Lower lobe of right lung (tissue), 2 donors: ENCODE measurements around the gene TADA3. TPM values are rescaled to one million over a fixed set of nuclear protein-coding genes. Genes with fewer than 3 reads are reported as not detected.

Experiments
- ATAC-seq, 2 donors: fragments of 200-7000 bp; cut with Tn5 transposase; one replicate each; pipeline ENCODE4 v1.9.1; 2020 to 2022; ENCODE audit warnings: mild to moderate bottlenecking in 2 of 2, moderate library complexity in 2 of 2
- DNase-seq: peaks from one replicate; pipeline ENCODE4 v3.0.0-alpha.2; 2020
- H3K27ac ChIP-seq: fragments of 200-600 bp; one replicate; pipeline ENCODE4 v1.8.0; 2022
- H3K27me3 ChIP-seq: fragments of 200-600 bp; one replicate; pipeline ENCODE4 v1.8.0; 2022; ENCODE audit warnings: low read depth
- H3K36me3 ChIP-seq: fragments of 200-600 bp; one replicate; pipeline ENCODE4 v1.8.0; 2022; ENCODE audit warnings: mild to moderate bottlenecking
- H3K4me1 ChIP-seq: fragments of 200-600 bp; one replicate; pipeline ENCODE4 v1.8.0; 2022
- H3K4me3 ChIP-seq: fragments of 200-600 bp; one replicate; pipeline ENCODE4 v1.8.0; 2022; ENCODE audit warnings: mild to moderate bottlenecking
- H3K9me3 ChIP-seq: fragments of 200-600 bp; one replicate; pipeline ENCODE4 v1.8.0; 2022
- CTCF ChIP-seq: fragments of 200-600 bp; IDR thresholded peaks from one replicate; pipeline ENCODE4 v1.8.0; 2022; ENCODE audit warnings: antibody characterized with exemption, mild to moderate bottlenecking
- intact Hi-C: fragments of 100-400 bp; cut with DNase I; formaldehyde crosslinking; loops from one replicate; pipeline ENCODE4 v1.11.0; 2022
- total RNA-seq: library from RNA; stranded (reverse); fragmentation: NEBNext Ultra II Directional; extraction: Animal tissue kit (Norgen Biotek cat#: 25700); gene quantifications from one replicate; pipeline ENCODE4 v1.2.1, GENCODE V29; 2021
- donor health status: DM: no; HTN: yes; CAD: no; lungs with severe emphysema.

TADA3 gene
- total RNA-seq, 1 donor from 2014 or later, result 53.8 TPM

GRCh38 chr3:9770276-9770812, 21.9 kb downstream of the TADA3 start:
- peak overlapping the region; percentile 87 for H3K27ac ChIP-seq
- peak overlapping the region; percentile 87 for H3K4me3 ChIP-seq
- TF ChIP-seq CTCF, result no peak
- H3K4me1 ChIP-seq, result peaks cover 47% of the 10 kb centered on the region
- DNase-seq (peak; percentile 84), ATAC-seq (peak; percentile 38 to 51)
- H3K36me3 ChIP-seq, result peaks cover 5% of the 10 kb centered on the region
- intact Hi-C loops, result no loop called here
- no peaks in the 10 kb centered on the region for H3K9me3 ChIP-seq
- no peaks in the 10 kb centered on the region for H3K27me3 ChIP-seq

DNA sequence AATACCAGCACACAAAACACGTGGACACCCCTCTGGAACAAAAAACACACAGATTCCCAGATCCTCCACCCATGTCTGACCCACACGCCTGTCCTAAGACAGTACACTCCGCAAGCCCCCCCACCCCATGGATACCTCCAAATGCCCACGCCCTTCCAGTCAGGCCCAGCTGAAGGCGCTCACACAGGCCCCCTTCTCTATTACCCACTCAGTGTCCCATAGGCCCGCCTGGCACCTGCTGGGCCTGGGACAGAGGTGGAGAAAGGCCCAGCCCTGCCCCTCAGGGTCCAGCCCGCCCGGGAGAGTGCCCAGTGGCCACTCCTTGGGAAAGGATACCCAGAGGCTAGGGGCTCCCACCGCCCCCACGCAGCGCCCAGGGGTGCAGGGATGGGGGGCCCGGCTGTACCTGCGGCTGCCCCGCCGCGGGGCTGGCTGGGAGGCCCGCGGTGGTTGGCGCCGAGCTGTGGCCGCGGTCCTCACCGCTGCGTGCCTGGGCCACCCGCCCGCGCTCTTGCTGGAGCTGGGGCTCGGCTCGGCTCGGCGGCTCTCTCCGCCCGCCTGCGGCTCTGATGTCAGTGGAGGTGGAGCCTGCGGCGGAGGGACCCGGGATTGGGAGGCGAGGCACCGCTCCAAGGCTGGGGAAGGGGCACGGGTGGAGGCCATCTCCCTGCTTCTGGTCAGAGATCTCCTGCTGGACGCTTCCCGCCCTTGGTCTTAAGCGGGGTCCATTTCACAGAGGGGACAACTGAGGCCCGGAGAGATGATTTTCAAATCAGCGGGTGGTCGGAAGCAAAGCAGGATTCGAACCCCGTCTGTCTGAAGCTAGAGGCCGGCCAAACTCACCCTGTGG, 22.6 kb downstream of the TADA3 start, which contains the start of gene CAMK1:
Gene CAMK1, minus strand, starts transcription at position 522 of the 850 bp plus-strand sequence. CDS start 2,198 bp downstream, outside the sequence.
- peak; percentile 95 to 98 for ATAC-seq
- no peaks in the 10 kb centered on the region for H3K27me3 ChIP-seq
- peak within 1 kb of the TSS; percentile 87 for H3K27ac ChIP-seq
- TF ChIP-seq CTCF, result no peak
- peaks cover 47% of the 10 kb centered on the region for H3K4me1 ChIP-seq
- peaks cover 12% of the 10 kb centered on the region for H3K36me3 ChIP-seq
- H3K4me3 ChIP-seq, result peak within 1 kb of the TSS; percentile 87
- H3K9me3 ChIP-seq, result no peaks in the 10 kb centered on the region
- intact Hi-C loops, result no loop called here
- DNase-seq, result peak; percentile 88

DNA sequence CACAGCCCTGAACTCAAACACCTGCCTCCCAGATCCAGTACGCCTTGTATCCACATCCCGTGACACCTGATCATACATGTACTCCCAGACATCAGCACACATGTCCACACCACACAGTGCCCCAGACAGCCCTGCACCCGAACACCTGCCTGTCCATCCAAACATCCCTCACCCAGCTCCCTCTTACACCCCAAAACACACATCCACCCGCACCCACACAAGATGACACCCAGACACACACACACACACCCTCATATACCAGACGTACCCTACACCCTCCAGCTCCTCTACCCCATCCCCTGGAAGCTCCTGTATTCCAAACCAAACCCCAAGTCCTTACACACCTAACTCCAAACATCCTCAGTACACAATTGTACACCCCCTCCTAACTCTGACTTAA, 23.3 kb downstream of the TADA3 start:
- Histone ChIP-seq H3K27ac (peak overlapping the region; percentile 87), H3K9me3 (no peaks in the 10 kb centered on the region), H3K27me3 (no peaks in the 10 kb centered on the region), H3K4me1 (peaks cover 47% of the 10 kb centered on the region), H3K36me3 (peaks cover 18% of the 10 kb centered on the region), H3K4me3 (peak overlapping the region; percentile 87)
- TF ChIP-seq CTCF, result no peak
- DNase-seq (no peak), ATAC-seq (no peak)
- intact Hi-C loops, result no loop called here

DNA sequence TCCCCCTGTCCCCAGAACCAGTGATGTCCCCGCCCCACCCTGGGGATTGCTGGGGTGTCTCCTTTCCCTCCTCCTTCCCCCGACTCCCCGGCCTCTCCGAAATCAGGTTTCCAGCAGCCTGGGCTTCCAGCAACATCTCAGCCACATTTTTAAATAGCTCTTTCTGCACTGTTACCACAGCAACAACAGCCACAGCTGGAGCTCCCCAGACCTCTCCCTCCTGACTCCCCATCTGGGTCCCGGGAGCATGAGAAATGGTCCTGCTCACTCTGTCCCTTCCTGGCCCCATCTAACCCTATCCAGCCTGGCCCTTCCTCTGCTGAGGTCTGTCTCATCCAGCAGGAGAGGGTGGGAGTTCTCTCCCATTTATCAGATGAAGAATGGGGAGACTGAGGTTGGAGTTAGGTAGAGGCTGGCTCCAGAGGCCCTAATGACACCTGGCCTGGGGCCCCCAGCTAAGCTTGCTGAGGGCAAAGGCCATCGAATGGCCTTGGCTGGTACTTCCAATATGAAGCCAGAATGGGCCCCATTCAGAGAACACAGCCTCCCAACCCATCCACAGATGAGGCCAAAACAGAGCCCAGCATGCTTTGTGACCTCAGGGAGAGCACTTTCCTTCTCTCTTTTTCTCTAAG, 24.0 kb downstream of the TADA3 start:
- Histone ChIP-seq H3K27me3 (no peaks in the 10 kb centered on the region), H3K36me3 (peaks cover 26% of the 10 kb centered on the region), H3K27ac (peak overlapping the region; percentile 38), H3K4me3 (peak overlapping the region; percentile 87), H3K9me3 (no peaks in the 10 kb centered on the region), H3K4me1 (peaks cover 47% of the 10 kb centered on the region)
- TF ChIP-seq CTCF, result no peak
- no peak for DNase-seq
- no peak for ATAC-seq
- intact Hi-C loops, result no loop called here

DNA sequence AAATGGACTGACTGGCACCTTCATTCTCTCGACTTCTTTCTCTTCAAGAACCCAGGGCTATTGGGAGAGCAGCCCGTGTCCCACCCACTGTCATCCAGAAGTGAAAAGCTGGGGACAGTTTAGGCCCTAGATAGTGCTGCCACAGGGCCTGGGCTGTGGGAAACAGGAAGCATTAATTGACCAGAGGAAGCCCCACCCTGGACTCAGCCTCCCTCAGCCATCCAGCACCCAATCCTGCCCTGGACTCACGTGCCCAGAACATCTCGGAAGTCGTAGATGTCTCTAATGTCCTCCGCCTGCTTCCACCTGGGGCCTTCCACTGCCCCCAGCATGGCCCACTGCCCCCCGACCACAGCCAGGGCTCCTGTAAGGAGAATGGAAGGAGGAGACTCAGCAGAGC, 24.9 kb downstream of the TADA3 start:
- H3K4me1 ChIP-seq, result peaks cover 47% of the 10 kb centered on the region
- H3K9me3 ChIP-seq, result no peaks in the 10 kb centered on the region
- peak overlapping the region; percentile 20 for H3K4me3 ChIP-seq
- H3K27ac ChIP-seq, result peak overlapping the region; percentile 38
- intact Hi-C loops, result no loop called here
- peaks cover 34% of the 10 kb centered on the region for H3K36me3 ChIP-seq
- no peaks in the 10 kb centered on the region for H3K27me3 ChIP-seq
- TF ChIP-seq CTCF, result no peak
- DNase-seq, result peak; percentile 55
- ATAC-seq, result peak in 1 of 2 donors; percentile 42
